GM12875 (cell line): ENCODE measurements around the gene ACVR1B.

Source experiments
- H3K4me3 ChIP-seq: one replicate; pipeline ENCODE4 v1.5.1; 2011; ENCODE audit warnings: low read depth, low read length, control low read depth
- CTCF ChIP-seq: IDR thresholded peaks from 2 replicates; pipeline ENCODE4 v1.5.1; 2011; ENCODE audit warnings: low read depth, mild to moderate bottlenecking, control low read depth, inconsistent platforms, low read length, moderate library complexity, borderline replicate concordance; ENCODE audit not compliant: insufficient read depth

ACVR1B gene

DNA sequence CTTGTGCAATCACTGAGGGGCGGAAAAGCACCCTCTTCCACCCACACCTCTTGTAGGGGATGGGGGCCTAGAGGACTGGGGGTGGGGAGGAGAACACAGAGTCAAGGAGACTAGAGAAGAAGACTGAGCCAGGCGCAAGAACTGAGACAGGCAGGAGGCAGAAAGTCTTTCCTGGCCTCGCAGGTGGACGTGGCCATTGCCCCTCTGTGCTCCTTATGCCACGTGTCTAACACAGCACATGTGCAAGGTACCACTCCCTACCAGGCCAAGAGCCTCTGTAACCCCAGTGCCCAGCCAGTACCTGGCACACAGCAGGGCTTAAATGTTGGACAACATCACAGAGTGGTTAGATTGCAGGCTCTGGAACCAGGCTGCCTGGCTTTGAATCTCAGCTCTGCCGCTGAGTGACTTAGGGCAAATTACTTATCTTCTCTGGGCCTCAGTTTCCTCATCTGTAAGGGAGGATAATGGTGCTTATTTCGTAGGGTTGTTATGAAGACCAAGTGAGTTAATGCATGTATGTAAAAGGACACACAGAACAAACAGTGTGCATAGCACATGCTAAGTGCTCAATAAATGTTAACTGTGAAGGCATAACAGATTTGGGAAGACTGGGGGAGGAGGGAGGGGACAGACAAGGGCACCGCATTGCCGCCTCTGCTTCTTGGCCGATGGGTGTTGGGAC lies 53.9 kb downstream of the ACVR1B start:
- TF ChIP-seq CTCF, result no peak
- no peak overlapping the region for H3K4me3 ChIP-seq

DNA sequence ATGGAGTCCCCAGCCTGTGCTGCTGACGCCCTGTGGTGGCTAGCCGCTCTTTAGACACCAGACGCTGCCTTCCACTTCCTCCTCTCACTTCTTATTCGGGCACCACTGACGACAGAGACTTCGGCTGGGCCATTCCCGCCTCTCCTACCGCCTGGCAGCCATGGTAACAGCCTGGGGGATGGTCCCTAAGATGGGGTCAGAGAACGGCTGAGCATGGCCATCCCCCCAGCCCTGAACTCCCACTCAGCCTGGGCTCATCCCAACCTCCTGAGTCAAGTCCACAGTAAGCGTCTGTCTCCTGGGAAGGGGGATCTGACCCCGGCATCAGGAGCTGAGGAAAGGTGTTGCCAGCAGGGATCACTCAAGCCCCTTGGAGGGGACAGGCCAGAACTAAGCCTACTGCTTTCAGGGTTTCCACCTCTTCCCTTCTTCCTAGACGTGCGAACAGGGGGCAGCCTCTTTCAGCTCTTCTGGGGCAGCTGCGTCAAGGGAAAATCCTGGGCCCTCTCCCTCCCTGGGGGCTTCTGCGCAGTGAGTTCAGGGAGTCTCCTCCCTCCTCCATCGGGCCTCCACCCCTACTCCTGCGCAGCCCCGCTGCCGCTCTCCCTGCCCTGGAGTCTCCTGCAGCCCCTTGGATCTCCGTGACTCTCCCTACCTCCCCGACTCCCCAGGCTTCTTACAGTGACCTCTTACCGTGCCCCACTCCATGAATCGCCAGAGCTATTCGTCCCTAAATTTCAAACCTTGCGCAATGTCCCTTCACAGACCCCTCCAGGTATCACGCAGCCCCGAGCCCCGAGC lies 54.6 kb downstream of the ACVR1B start:
- H3K4me3 ChIP-seq, result no peak overlapping the region
- TF ChIP-seq CTCF, result no peak

DNA sequence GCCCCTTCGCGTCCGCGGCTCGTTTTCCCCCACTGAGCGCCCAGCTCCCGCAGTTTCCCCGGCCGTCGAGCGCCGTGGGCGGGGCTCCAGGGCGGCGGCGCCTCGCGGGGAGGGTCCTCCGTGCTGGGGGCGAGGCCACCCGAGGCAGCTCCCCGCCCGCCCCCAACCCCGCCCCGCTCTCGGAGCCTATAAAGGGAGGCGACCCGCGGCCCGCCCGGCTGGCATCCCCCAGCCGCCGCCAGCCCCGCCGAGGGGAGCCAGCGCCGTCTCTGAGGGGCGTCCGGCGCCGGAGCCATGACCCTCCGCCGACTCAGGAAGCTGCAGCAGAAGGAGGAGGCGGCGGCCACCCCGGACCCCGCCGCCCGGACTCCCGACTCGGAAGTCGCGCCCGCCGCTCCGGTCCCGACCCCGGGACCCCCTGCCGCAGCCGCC lies 55.2 kb downstream of the ACVR1B start, which contains the start of gene TAMALIN:
TAMALIN (plus strand) TSS at position 221 of the 432 bp plus-strand sequence; CDS start at position 295, 74 bp downstream.
- H3K4me3 ChIP-seq, result no peak within 1 kb of the TSS
- no peak for TF ChIP-seq CTCF

DNA sequence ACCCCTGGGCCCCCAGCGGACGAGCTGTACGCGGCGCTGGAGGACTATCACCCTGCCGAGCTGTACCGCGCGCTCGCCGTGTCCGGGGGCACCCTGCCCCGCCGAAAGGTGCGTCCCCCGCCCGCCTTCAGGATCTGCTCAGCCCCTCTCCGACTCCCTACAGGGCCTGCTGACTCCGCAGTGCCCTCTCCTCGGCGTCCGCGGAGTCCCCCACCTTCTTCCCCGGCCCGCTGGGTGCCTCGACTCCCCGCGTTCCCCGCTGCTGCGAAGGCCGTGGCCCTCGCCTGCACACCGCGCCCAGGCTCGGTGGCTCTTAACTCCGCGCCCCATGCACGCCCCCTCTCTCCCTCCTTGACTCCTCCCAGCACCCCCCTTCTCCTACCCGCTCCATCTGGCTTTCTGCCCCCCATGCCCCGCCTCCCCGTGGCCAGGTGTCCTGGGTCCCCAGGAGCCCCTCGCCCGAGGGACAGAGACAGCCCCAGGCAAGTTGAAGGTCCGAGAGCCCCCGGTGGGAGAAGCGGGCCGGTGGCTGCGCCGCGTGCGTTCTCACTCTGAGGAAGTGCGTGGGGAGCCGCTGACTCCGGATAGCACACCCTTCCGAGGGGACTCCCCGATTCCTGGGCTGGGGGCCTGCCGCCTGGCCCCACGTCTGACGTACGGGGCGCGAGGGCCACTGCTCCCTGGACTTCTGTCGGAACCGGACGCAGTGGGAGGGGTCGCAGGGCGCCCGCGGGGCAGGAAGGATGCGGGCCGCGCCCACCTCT lies 55.8 kb downstream of the ACVR1B start:
- TF ChIP-seq CTCF, result no peak
- H3K4me3 ChIP-seq, result no peak overlapping the region

GRCh38 chr12:52007982-52008510 lies 56.5 kb downstream of the ACVR1B start:
- H3K4me3 ChIP-seq, result no peak overlapping the region

More at GRCh38 chr12:52007982-52008510, 56.5 kb downstream of the ACVR1B start:
- no peak for TF ChIP-seq CTCF
